Measurements from ENCODE around the gene SLC9A3. TPM values are rescaled to one million over a fixed set of nuclear protein-coding genes. Genes with fewer than 3 reads are reported as not detected.

Gene SLC9A3
- total RNA-seq, 1 experiment from 2014 or later, result 0.85 TPM

GRCh38 chr5:476814-477175, 47.5 kb downstream of the SLC9A3 start:
- Histone ChIP-seq H3K27me3 (ENCODE audit: insufficient read depth, low read length) (peaks cover 25% of the 10 kb centered on the region; the same call in 1 of the 2 replicates), H3K9ac (ENCODE audit: extremely low read depth, insufficient read length, low read length) (no peak overlapping the region), H3K79me1 (ENCODE audit: insufficient read depth, low read depth, low read length, poor library complexity, severe bottlenecking) (no peaks in the 10 kb centered on the region), H3K9me3 (ENCODE audit: control insufficient read depth, low read depth, low read length) (no peaks in the 10 kb centered on the region), H3K4ac (ENCODE audit: low read depth, low read length) (no peak overlapping the region), H3K18ac (ENCODE audit: insufficient read length, low read depth, low read length) (no peak overlapping the region), H4K8ac (replicated peaks; ENCODE audit: insufficient read length, low read depth, low read length) (no peak overlapping the region), H4K5ac (ENCODE audit: insufficient read length, low read depth, low read length) (no peak overlapping the region), H2BK5ac (ENCODE audit: insufficient read length, low read length) (no peak overlapping the region), H2AFZ (ENCODE audit: low read length) (no peak overlapping the region), H3K4me2 (ENCODE audit: insufficient read depth, insufficient read length, low read length) (no peak overlapping the region), H3K56ac (ENCODE audit: insufficient read length, low read depth, low read length) (no peak overlapping the region), H2BK120ac (ENCODE audit: low read depth, low read length, poor library complexity, severe bottlenecking) (no peak overlapping the region), H3K14ac (ENCODE audit: insufficient read depth, low read length) (no peak overlapping the region; the same call in 1 of the 2 replicates), H3K23me2 (ENCODE audit: insufficient read length, low read depth, low read length, poor library complexity, severe bottlenecking) (peaks cover 16% of the 10 kb centered on the region), H3K27ac (ENCODE audit: insufficient read length, low read depth, low read length) (no peak overlapping the region), H4K91ac (ENCODE audit: insufficient read length, low read depth, low read length) (no peak overlapping the region), H3K23ac (ENCODE audit: insufficient read length, low read depth, low read length) (no peak overlapping the region), H2BK15ac (ENCODE audit: low read depth, low read length) (no peak overlapping the region), H3K79me2 (ENCODE audit: insufficient read depth, low read length) (no peaks in the 10 kb centered on the region), H4K20me1 (ENCODE audit: control insufficient read depth, insufficient read depth, insufficient read length) (no peaks in the 10 kb centered on the region), H3K4me1 (ENCODE audit: insufficient read depth, low read length) (no peaks in the 10 kb centered on the region), H2BK20ac (ENCODE audit: low read depth, low read length, poor library complexity, severe bottlenecking) (no peak overlapping the region), H3T11ph (ENCODE audit: low read length) (no peak overlapping the region), H2AK5ac (ENCODE audit: insufficient read length, low read length) (no peak overlapping the region), H2BK12ac (ENCODE audit: insufficient read length, low read depth, low read length) (no peak overlapping the region)
- no CpG with 5 or more reads among the region's 9 CpGs for WGBS (ENCODE audit: extremely low coverage, insufficient read length, low lambda C conversion rate)
- no peaks in the 10 kb centered on the region for H3K36me3 Mint-ChIP-seq (ENCODE audit: insufficient read depth in 1 of 3, low read depth in 3 of 3)
- TF ChIP-seq CTCF (conservative IDR thresholded peaks at IDR 0.05), result no peak
- peaks cover 3 to 7% of the 10 kb centered on the region in 2 experiments for H3K4me1 Mint-ChIP-seq
- no peak for DNase-seq
- H3K27me3 Mint-ChIP-seq (ENCODE audit: low read depth), result peaks cover 48% of the 10 kb centered on the region
- no peaks in the 10 kb centered on the region for H3K9me3 Mint-ChIP-seq
- H3K4me3 Mint-ChIP-seq, result no peak overlapping the region
- no peak overlapping the region for H3K27ac Mint-ChIP-seq

All from H9 (cell line).